OCI-LY7 (cell line): ENCODE data around the gene EOLA1. TPM values are rescaled to one million over a fixed set of nuclear protein-coding genes. Genes with fewer than 3 reads are reported as not detected.

Experiments used
- BruUV-seq: library from RNA; stranded (reverse); fragments of 400-500 nt; replicated peaks from 2 replicates; lab custom pipeline; 2021; lab: Mats Ljungman, UMichigan
- CTCF ChIA-PET: fragments of 300-600 bp; sonication (Branson Sonifier 250); formaldehyde crosslinking; loops from one replicate; lab custom pipeline; 2022; ENCODE audit warnings: antibody characterized with exemption; ENCODE audit not compliant: unreplicated experiment; lab: Charles Lee
- POLR2A ChIA-PET: fragments of 300-600 bp; sonication (Branson Sonifier 250); formaldehyde crosslinking; loops from one replicate; lab custom pipeline; 2022; ENCODE audit warnings: antibody characterized with exemption; lab: Charles Lee
- DNase-seq: peaks from one replicate; pipeline ENCODE4 v3.0.0-alpha.2; 2015; ENCODE audit warnings: low spot score
- H2AFZ ChIP-seq: fragments of 200-600 bp; sonication (generic), shearing (Covaris generic); 2 replicates; pipeline ENCODE4 v1.6.1; 2014; ENCODE audit warnings: mild to moderate bottlenecking, antibody characterized with exemption, low read length, moderate library complexity
- H3K27ac ChIP-seq: fragments of 200-600 bp; sonication (generic); 2 replicates; pipeline ENCODE4 v1.5.1; 2014; ENCODE audit warnings: mixed run types, low read depth, mild to moderate bottlenecking, moderate library complexity, low read length, inconsistent platforms; ENCODE audit not compliant: poor library complexity, severe bottlenecking
- H3K36me3 ChIP-seq: fragments of 200-600 bp; sonication (generic); 2 replicates; pipeline ENCODE4 v1.6.1; 2014; ENCODE audit warnings: mild to moderate bottlenecking, antibody characterized with exemption, low read length, moderate library complexity, mixed read lengths; ENCODE audit not compliant: insufficient read depth
- H3K4me1 ChIP-seq: fragments of 200-600 bp; sonication (generic); 2 replicates; pipeline ENCODE4 v1.5.1; 2014; ENCODE audit warnings: mild to moderate bottlenecking, low read length; ENCODE audit not compliant: insufficient read depth, poor library complexity, severe bottlenecking
- H3K4me2 ChIP-seq: fragments of 200-600 bp; sonication (generic); 2 replicates; pipeline ENCODE4 v1.6.1; 2014; ENCODE audit warnings: mild to moderate bottlenecking, low read length
- H3K4me3 ChIP-seq: fragments of 200-600 bp; sonication (generic); 2 replicates; pipeline ENCODE4 v1.5.1; 2014; ENCODE audit warnings: mild to moderate bottlenecking, low read depth, low read length; ENCODE audit not compliant: poor library complexity, severe bottlenecking
- H3K79me2 ChIP-seq: fragments of 200-600 bp; sonication (generic); 2 replicates; pipeline ENCODE4 v1.6.1; 2016; ENCODE audit warnings: low read depth, mild to moderate bottlenecking, low read length, moderate library complexity, mixed read lengths; ENCODE audit not compliant: insufficient read depth
- H3K9me2 ChIP-seq: fragments of 200-600 bp; sonication (generic); 2 replicates; pipeline ENCODE4 v1.6.1; 2016; ENCODE audit warnings: mild to moderate bottlenecking, low read length, mixed read lengths; ENCODE audit not compliant: insufficient read depth
- H3K9me3 ChIP-seq: fragments of 200-600 bp; sonication (generic); 2 replicates; pipeline ENCODE4 v1.6.1; 2014; ENCODE audit warnings: mild to moderate bottlenecking, mixed run types, low read length, mixed read lengths
- H4K20me1 ChIP-seq: fragments of 200-600 bp; sonication (generic); 2 replicates; pipeline ENCODE4 v1.6.1; 2014; ENCODE audit warnings: mild to moderate bottlenecking, antibody characterized with exemption, low read length, moderate library complexity, mixed read lengths; ENCODE audit not compliant: insufficient read depth
- CTCF ChIP-seq: fragments of 200-600 bp; sonication (generic); conservative IDR thresholded peaks from 2 replicates; pipeline ENCODE4 v1.5.1; 2014; ENCODE audit warnings: mild to moderate bottlenecking, antibody characterized with exemption, low read length, moderate library complexity, mixed read lengths
- EZH2phosphoT487 ChIP-seq: fragments of 200-600 bp; sonication (generic); IDR thresholded peaks from 2 replicates; pipeline ENCODE4 v1.6.1; 2018; ENCODE audit warnings: low read depth, borderline replicate concordance, mild to moderate bottlenecking, mixed run types, antibody characterized with exemption, low read length, moderate library complexity, mixed read lengths
- intact Hi-C: fragments of 100-400 bp; cut with micrococcal nuclease; formaldehyde crosslinking; loops from one replicate; pipeline ENCODE4 v1.10.0; 2022; ENCODE audit not compliant: unreplicated experiment
- total RNA-seq, 2 experiments: library from RNA; depleted of rRNA in 1 of 2; stranded (reverse); fragments of >200 nt in 1 of 2; shearing (Covaris generic) in 1 of 2; gene quantifications; 2 replicates each; pipeline ENCODE4 v1.2.3, GENCODE V29; 2014 to 2022

The EOLA1 gene
- total RNA-seq, 2 experiments from 2014 or later: 13.0 to 22.9 TPM

- H3K79me2 ChIP-seq: no peaks in the 10 kb centered on the region
- H3K36me3 ChIP-seq: peaks cover 88% of the 10 kb centered on the region
- H3K9me2 ChIP-seq: no peaks in the 10 kb centered on the region
- no TSS peak for BruUV-seq
- POLR2A ChIA-PET: no interaction called here
- CTCF ChIA-PET: interaction anchor here (0.6 kb wide), 1 partner anchor 10 kb away, joined by 5 read pairs; no protein-coding TSS in a partner anchor
- TF ChIP-seq CTCF (no peak), EZH2phosphoT487 (no peak)
- no peaks in the 10 kb centered on the region for H4K20me1 ChIP-seq
- no peak overlapping the region for H3K4me2 ChIP-seq
- no peak overlapping the region for H3K27ac ChIP-seq
- no peaks in the 10 kb centered on the region for H3K4me1 ChIP-seq
- H3K9me3 ChIP-seq: no peaks in the 10 kb centered on the region
- no peak for DNase-seq
- no peak overlapping the region for H2AFZ ChIP-seq
- H3K4me3 ChIP-seq: no peak overlapping the region
- intact Hi-C loops: no loop called here
These were observed 46.9 kb upstream of the EOLA1 start for GRCh38 chrX:149493567-149494562.

GRCh38 chrX:149494844-149495565 is 45.8 kb upstream of the EOLA1 start:
- Histone ChIP-seq H3K4me3 (no peak overlapping the region), H3K4me1 (peaks cover 4% of the 10 kb centered on the region), H3K79me2 (no peaks in the 10 kb centered on the region), H3K9me2 (no peaks in the 10 kb centered on the region), H2AFZ (no peak overlapping the region), H4K20me1 (no peaks in the 10 kb centered on the region), H3K4me2 (no peak overlapping the region), H3K9me3 (no peaks in the 10 kb centered on the region), H3K36me3 (peaks cover 88% of the 10 kb centered on the region), H3K27ac (no peak overlapping the region)
- ChIA-PET CTCF (no interaction called here), POLR2A (no interaction called here)
- no peak for TF ChIP-seq CTCF
- no peak for TF ChIP-seq EZH2phosphoT487
- DNase-seq: no peak
- no TSS peak for BruUV-seq
- intact Hi-C loops: no loop called here
